Measurements from ENCODE around the gene GYS1. TPM values are rescaled to one million over a fixed set of nuclear protein-coding genes. Genes with fewer than 3 reads are reported as not detected.

The GYS1 gene
- total and polyA plus RNA-seq, 10 of the 15 experiments (the other 5 are each of a cell fraction or from before 2014, with no cell fraction given): 3.7 to 62.0 (median 37.3) TPM

DNA sequence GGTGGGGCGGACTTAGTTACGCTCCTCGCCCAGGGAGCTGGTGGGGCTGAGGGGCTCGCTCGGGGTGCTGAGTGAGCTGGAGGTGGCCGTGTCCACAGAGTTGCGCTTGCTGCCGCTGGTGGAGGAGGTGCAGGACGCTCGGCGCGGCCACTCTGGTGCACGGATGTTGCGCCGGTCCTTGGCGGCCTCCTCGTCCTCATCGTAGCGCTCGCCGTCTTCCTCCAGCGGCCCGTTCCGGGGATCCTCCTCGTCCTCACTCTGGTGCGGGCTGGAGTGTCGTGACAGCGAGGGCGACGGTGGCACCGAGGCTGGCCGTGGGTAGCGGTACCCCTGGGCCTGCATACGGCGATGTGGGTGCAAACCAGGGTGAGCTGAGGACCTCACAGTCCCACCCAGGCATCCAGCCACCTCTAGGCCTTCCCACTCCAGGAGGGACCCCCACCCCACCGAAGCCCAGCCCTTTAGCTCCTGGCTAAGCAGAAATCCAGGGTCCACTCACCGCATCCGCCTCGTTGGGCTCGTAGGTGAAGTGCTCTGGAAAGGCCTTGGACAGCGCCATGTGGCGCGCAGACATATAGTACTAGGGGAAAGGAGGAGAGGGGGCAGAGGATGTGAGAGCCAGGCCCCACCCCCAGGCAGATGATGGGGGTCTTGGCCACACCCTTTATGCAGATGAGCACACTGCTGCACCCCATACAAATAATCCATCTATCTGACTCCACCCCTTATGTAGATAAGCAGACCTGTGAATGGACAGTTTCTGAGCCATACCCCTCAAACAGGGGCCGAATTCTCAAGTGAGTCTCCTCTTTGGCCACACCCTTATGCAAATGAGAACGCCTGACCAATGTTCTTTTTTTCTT lies 23.6 kb downstream of the GYS1 start:
- H3K79me2 ChIP-seq (ENCODE audit: control insufficient read depth, insufficient read depth, low read length): peaks cover 25% of the 10 kb centered on the region
- H3K9me3 ChIP-seq (replicated peaks; ENCODE audit: control insufficient read depth, insufficient read depth, low read length): no peaks in the 10 kb centered on the region
- H3K36me3 ChIP-seq (ENCODE audit: control insufficient read depth in 2 of 2, insufficient read depth in 2 of 2, low read length in 1 of 2): peaks cover 5 to 38% of the 10 kb centered on the region in 2 experiments
- BruUV-seq (replicated peaks): no TSS peak
- TF ChIP-seq MYB (IDR thresholded peaks at IDR 0.05; ENCODE audit: borderline replicate concordance, low read depth, low read length): no peak
- TF ChIP-seq POU2F2 (IDR thresholded peaks at IDR 0.05; ENCODE audit: borderline replicate concordance, low read depth, low read length): peak; percentile 29; the same call in 1 of the 3 replicates
- H3K27ac ChIP-seq (ENCODE audit: control insufficient read depth, insufficient read depth): no peak overlapping the region
- FAIRE-seq (no peak), ATAC-seq (no peak), DNase-seq (ENCODE audit: low read depth, low spot score) (no peak)
- no peak overlapping the region for H3K4me2 ChIP-seq (ENCODE audit: control insufficient read depth, insufficient read depth)
- in situ Hi-C loops (cut with MboI): loop anchor here (5.0 kb wide), 1 partner anchor 172 kb away; no protein-coding TSS in a partner anchor
- no peak overlapping the region for H2AFZ ChIP-seq (ENCODE audit: control insufficient read depth, low read depth, low read length)
- H3K9ac ChIP-seq (ENCODE audit: control insufficient read depth, insufficient read depth, low read length): no peak overlapping the region
- ChIA-PET POLR2A (interaction anchor here (0.6 to 1.3 kb wide), 4 partner anchors 9 to 324 kb away, joined by 3 to 7 read pairs (median 4); partner anchors contain the start of genes CA11 and HSD17B14), RAD21 (ENCODE audit: unreplicated experiment) (interaction anchor here (0.6 to 2.9 kb wide), 9 partner anchors 59 to 203 kb away, joined by 3 to 28 read pairs (median 14); partner anchors contain the start of genes HSD17B14 and PPP1R15A), SMC1A (ENCODE audit: uncharacterized antibody, unreplicated experiment) (interaction anchor here (0.6 to 2.9 kb wide), 12 partner anchors 7 to 181 kb away, joined by 3 to 22 read pairs (median 8); partner anchors contain the start of genes BAX, DHDH, GYS1 and RUVBL2), CTCF (interaction anchor here (0.7 to 6.1 kb wide), 12 partner anchors 15 to 231 kb away, joined by 3 to 113 read pairs (median 8); partner anchors contain the start of genes BAX, GYS1, HSD17B14 and RUVBL2)
- peaks cover 19% of the 10 kb centered on the region for H3K4me1 ChIP-seq (ENCODE audit: control insufficient read depth, insufficient read depth, low read length)
- H3K27me3 ChIP-seq (replicated peaks in 1 of 2; ENCODE audit: control insufficient read depth in 2 of 2, insufficient read depth in 2 of 2, low read length in 1 of 2): no peaks in the 10 kb centered on the region
- H3K4me3 ChIP-seq: no peak overlapping the region
- 94% methylated on average over 45 of the region's 45 CpGs for WGBS (ENCODE audit: insufficient coverage, insufficient replicate concordance, low lambda C conversion rate, missing lambda C conversion rate)
- no peaks in the 10 kb centered on the region for H4K20me1 ChIP-seq (ENCODE audit: control insufficient read depth, insufficient read depth)
- intact Hi-C loops (cut with micrococcal nuclease; ENCODE audit: unreplicated experiment): loop anchor here (2.0 to 10.0 kb wide), 3 partner anchors 127 to 335 kb away; partner anchors contain the start of gene DBP

- Histone ChIP-seq H3K4me3 (no peak overlapping the region), H4K20me1 (ENCODE audit: control insufficient read depth, insufficient read depth) (no peaks in the 10 kb centered on the region), H3K36me3 (ENCODE audit: control insufficient read depth in 2 of 2, insufficient read depth in 2 of 2, low read length in 1 of 2) (peaks cover 5 to 36% of the 10 kb centered on the region in 2 experiments), H3K79me2 (ENCODE audit: control insufficient read depth, insufficient read depth, low read length) (peaks cover 30% of the 10 kb centered on the region), H3K27me3 (replicated peaks in 1 of 2; ENCODE audit: control insufficient read depth in 2 of 2, insufficient read depth in 2 of 2, low read length in 1 of 2) (no peaks in the 10 kb centered on the region), H3K9me3 (replicated peaks; ENCODE audit: control insufficient read depth, insufficient read depth, low read length) (no peaks in the 10 kb centered on the region), H3K9ac (ENCODE audit: control insufficient read depth, insufficient read depth, low read length) (no peak overlapping the region), H3K4me1 (ENCODE audit: control insufficient read depth, insufficient read depth, low read length) (peaks cover 26% of the 10 kb centered on the region), H3K4me2 (ENCODE audit: control insufficient read depth, insufficient read depth) (no peak overlapping the region), H2AFZ (ENCODE audit: control insufficient read depth, low read depth, low read length) (no peak overlapping the region), H3K27ac (ENCODE audit: control insufficient read depth, insufficient read depth) (no peak overlapping the region)
- in situ Hi-C loops (cut with MboI) (no loop called here), intact Hi-C loops (cut with micrococcal nuclease; ENCODE audit: unreplicated experiment) (loop anchor here (10.0 kb wide), 1 partner anchor 334 kb away; the partner anchor contains the start of gene DBP)
- SMC1A ChIA-PET (ENCODE audit: uncharacterized antibody, unreplicated experiment): interaction anchor here (1.9 to 2.9 kb wide), 2 partner anchors 9 to 95 kb away, joined by 9 to 12 read pairs; no protein-coding TSS in a partner anchor
- RAD21 ChIA-PET (ENCODE audit: unreplicated experiment): interaction anchor here (1.0 kb wide), 1 partner anchor 58 kb away, joined by 3 read pairs; no protein-coding TSS in a partner anchor
- BruUV-seq (replicated peaks): no TSS peak
- WGBS (ENCODE audit: insufficient coverage, insufficient replicate concordance, low lambda C conversion rate, missing lambda C conversion rate): 98% methylated on average over 15 of the region's 15 CpGs
- TF ChIP-seq IKZF2 (IDR thresholded peaks at IDR 0.05) (no peak), NBN (IDR thresholded peaks at IDR 0.05) (no peak), MAX (IDR thresholded peaks at IDR 0.05; ENCODE audit: low read depth, low read length) (no peak), RCOR1 (conservative IDR thresholded peaks at IDR 0.05; ENCODE audit: low read depth, low read length) (no peak), PBX3 (IDR thresholded peaks at IDR 0.05; ENCODE audit: insufficient replicate concordance, low read depth, low read length) (no peak), IKZF1 (conservative IDR thresholded peaks at IDR 0.05) (no peak), SREBF1 (IDR thresholded peaks at IDR 0.05; ENCODE audit: low read length) (no peak), KDM1A (IDR thresholded peaks at IDR 0.05; ENCODE audit: borderline replicate concordance) (no peak)
- CTCF ChIA-PET: interaction anchor here (2.8 to 6.1 kb wide), 3 partner anchors 124 to 173 kb away, joined by 18 to 113 read pairs (median 31); no protein-coding TSS in a partner anchor
- DNase-seq (ENCODE audit: low read depth, low spot score): no peak
- ATAC-seq: no peak
- POLR2A ChIA-PET: interaction anchor here (4.0 kb wide), 1 partner anchor 94 kb away, joined by 53 read pairs; the partner anchor contains the start of gene PPP1R15A
- FAIRE-seq: no peak
Measured at GRCh38 chr19:48968813-48969218, 24.3 kb downstream of the GYS1 start.

All from GM12878 (cell line).